ENCODE data around the gene BAD.

DNA sequence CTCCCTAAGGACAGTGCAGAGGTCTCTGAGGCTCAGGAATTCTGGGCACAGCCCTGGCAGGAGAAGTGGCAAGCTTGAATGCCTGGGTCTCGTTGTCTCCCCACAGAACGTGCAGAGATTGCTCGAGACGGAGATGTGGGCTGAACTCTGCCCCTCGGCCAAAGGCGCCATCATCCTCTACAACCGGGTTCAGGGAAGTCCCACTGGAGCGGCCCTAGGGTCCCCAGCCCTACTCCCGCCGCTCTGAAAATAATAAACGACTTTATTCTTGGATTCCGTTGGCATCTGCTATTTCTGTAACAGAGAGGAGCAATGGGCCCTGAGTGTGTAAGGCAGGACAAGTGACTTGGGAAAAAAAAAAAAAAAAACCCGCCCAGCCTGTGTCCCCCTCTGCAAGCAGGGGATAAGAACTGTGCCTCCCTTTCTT lies 54.7 kb downstream of the BAD start:
- TF ChIP-seq EZH2phosphoT487 (IDR thresholded peaks at IDR 0.05; ENCODE audit: borderline replicate concordance, low read length), result no peak
- TF ChIP-seq, protein P1, sequence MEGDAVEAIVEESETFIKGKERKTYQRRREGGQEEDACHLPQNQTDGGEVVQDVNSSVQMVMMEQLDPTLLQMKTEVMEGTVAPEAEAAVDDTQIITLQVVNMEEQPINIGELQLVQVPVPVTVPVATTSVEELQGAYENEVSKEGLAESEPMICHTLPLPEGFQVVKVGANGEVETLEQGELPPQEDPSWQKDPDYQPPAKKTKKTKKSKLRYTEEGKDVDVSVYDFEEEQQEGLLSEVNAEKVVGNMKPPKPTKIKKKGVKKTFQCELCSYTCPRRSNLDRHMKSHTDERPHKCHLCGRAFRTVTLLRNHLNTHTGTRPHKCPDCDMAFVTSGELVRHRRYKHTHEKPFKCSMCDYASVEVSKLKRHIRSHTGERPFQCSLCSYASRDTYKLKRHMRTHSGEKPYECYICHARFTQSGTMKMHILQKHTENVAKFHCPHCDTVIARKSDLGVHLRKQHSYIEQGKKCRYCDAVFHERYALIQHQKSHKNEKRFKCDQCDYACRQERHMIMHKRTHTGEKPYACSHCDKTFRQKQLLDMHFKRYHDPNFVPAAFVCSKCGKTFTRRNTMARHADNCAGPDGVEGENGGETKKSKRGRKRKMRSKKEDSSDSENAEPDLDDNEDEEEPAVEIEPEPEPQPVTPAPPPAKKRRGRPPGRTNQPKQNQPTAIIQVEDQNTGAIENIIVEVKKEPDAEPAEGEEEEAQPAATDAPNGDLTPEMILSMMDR (conservative IDR thresholded peaks at IDR 0.05; ENCODE audit: low read depth, low read length), result no peak
- TF ChIP-seq EZH2 (IDR thresholded peaks at IDR 0.05; ENCODE audit: low read length, unreplicated experiment), result no peak

Data from PC-3 (cell line).